GM12873 (cell line): ENCODE data around the gene SHLD2.
A peak's percentile ranks its signal among the peaks of the same experiment; 100 is the strongest.

Experiments used
- CTCF ChIP-seq: IDR thresholded peaks from 2 replicates; pipeline ENCODE4 v1.5.1; 2012; ENCODE audit warnings: low read depth, mild to moderate bottlenecking, moderate library complexity, low read length, control low read depth; ENCODE audit not compliant: insufficient read depth; ENCODE audit errors: missing control alignments

SHLD2 gene, protein sequence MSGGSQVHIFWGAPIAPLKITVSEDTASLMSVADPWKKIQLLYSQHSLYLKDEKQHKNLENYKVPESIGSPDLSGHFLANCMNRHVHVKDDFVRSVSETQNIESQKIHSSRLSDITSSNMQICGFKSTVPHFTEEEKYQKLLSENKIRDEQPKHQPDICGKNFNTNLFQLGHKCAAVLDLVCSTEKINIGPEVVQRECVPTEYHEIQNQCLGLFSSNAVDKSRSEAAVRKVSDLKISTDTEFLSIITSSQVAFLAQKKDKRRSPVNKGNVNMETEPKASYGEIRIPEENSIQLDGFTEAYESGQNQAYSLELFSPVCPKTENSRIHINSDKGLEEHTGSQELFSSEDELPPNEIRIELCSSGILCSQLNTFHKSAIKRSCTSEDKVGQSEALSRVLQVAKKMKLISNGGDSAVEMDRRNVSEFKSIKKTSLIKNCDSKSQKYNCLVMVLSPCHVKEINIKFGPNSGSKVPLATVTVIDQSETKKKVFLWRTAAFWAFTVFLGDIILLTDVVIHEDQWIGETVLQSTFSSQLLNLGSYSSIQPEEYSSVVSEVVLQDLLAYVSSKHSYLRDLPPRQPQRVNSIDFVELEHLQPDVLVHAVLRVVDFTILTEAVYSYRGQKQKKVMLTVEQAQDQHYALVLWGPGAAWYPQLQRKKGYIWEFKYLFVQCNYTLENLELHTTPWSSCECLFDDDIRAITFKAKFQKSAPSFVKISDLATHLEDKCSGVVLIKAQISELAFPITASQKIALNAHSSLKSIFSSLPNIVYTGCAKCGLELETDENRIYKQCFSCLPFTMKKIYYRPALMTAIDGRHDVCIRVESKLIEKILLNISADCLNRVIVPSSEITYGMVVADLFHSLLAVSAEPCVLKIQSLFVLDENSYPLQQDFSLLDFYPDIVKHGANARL

GRCh38 chr10:87094373-87095235 is at the start of gene SHLD2, which contains the start of gene GLUD1:
Gene SHLD2 (plus strand): TSS chr10:87095206. CDS start chr10:87151355, 56,149 bp downstream.
Gene GLUD1 (minus strand): TSS chr10:87094843. CDS start chr10:87094769, 74 bp downstream.
- TF ChIP-seq CTCF, result no peak

- no peak for TF ChIP-seq CTCF
Measured at GRCh38 chr10:87045434-87045938, 49.5 kb upstream of the SHLD2 start.

- TF ChIP-seq CTCF, result no peak
Measured at GRCh38 chr10:87053111-87053510, 41.9 kb upstream of the SHLD2 start.

- no peak for TF ChIP-seq CTCF
Measured at GRCh38 chr10:87053577-87054181, 41.3 kb upstream of the SHLD2 start.

DNA sequence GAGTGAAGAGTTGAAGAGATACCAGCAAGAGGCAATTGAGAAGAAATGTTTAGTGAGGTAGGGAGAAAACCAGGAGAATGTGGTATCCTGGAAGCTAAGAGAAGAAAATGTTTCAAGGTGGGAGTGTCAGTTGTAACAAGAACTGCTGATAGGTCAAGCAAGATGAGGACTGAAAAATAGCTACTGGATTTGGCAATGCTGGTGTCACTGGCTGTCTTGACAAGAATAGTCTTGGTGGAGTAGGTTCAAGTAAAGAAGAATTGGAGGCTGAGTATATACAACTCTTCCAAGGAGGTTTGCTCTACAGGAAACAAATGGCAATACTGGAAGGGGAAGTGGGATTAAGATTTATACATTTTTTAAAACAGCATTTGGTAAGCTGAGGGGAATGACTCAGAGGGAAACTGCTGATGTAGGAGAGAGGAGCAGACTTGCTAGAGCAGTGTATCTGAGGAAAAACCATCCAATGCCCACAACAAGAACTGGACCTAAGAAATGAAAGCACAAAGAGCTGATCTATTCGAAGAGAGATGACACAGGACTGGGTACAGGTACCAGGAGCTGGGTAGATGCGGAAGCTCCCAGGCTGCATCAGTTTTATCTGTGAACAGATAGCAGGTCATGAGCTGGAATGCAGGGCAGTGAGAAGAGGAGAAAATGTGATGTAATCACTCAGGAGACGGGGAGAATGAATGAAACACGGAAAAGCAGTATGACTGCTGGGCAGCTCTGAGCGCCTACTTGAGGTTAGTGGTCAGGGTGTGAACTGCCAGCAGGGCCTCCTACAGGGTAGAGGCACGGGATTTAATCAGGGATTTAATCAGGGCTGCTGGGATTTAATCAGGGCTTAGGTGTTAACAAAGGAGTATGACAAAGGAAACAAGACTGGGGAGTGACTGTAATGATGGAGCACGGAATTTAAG is 40.4 kb upstream of the SHLD2 start:
- TF ChIP-seq CTCF, result peak; percentile 28

- no peak for TF ChIP-seq CTCF
Measured at GRCh38 chr10:87058171-87058570, 36.8 kb upstream of the SHLD2 start.
